Ectodermal cell (in vitro differentiated cells): Measurements from ENCODE around the gene PADI1.

Experiments
- H3K27ac ChIP-seq: 2 replicates; pipeline ENCODE4 v1.7.0; 2013; ENCODE audit warnings: mild to moderate bottlenecking, low read depth, low read length; ENCODE audit not compliant: insufficient read depth, poor library complexity, severe bottlenecking
- H3K27me3 ChIP-seq: 2 replicates; pipeline ENCODE4 v1.7.0; 2013; ENCODE audit warnings: mild to moderate bottlenecking, low read length; ENCODE audit not compliant: insufficient read depth, control insufficient read depth, poor library complexity, severe bottlenecking
- H3K36me3 ChIP-seq: one replicate; pipeline ENCODE4 v1.7.0; 2013; ENCODE audit warnings: low read length; ENCODE audit not compliant: control insufficient read depth, insufficient read depth
- H3K4me1 ChIP-seq: one replicate; pipeline ENCODE4 v1.7.0; 2013; ENCODE audit warnings: low read length; ENCODE audit not compliant: control insufficient read depth, insufficient read depth
- H3K4me3 ChIP-seq: 2 replicates; pipeline ENCODE4 v1.7.0; 2013; ENCODE audit warnings: low read depth, low read length, control low read depth; ENCODE audit not compliant: insufficient read depth
- H3K9me3 ChIP-seq: 2 replicates; pipeline ENCODE4 v1.7.0; 2013; ENCODE audit warnings: mild to moderate bottlenecking, low read length, moderate library complexity; ENCODE audit not compliant: control insufficient read depth
- WGBS, 2 experiments: methylation state at CpG; one replicate each; pipeline ENCODE4 v1.1.7; 2013; ENCODE audit warnings: missing lambda C conversion rate in 2 of 2; 5-methylcytosine and 5-hydroxymethylcytosine counted together

The PADI1 gene

GRCh38 chr1:17208546-17208945 lies 3.6 kb downstream of the PADI1 start:
- Histone ChIP-seq H3K27me3 (no peaks in the 10 kb centered on the region), H3K4me3 (no peak overlapping the region), H3K9me3 (no peaks in the 10 kb centered on the region), H3K36me3 (no peaks in the 10 kb centered on the region), H3K4me1 (peaks cover 18% of the 10 kb centered on the region), H3K27ac (no peak overlapping the region)
- WGBS, 2 experiments = 92 to 93% methylated on average over 3 of the region's 3 CpGs

GRCh38 chr1:17209430-17209829 lies 4.5 kb downstream of the PADI1 start:
- H3K9me3 ChIP-seq = no peaks in the 10 kb centered on the region
- no peaks in the 10 kb centered on the region for H3K27me3 ChIP-seq
- 69 to 80% methylated on average over 4 to 5 of the region's 5 CpGs for WGBS, 2 experiments
- H3K27ac ChIP-seq = no peak overlapping the region
- no peak overlapping the region for H3K4me3 ChIP-seq
- peaks cover 22% of the 10 kb centered on the region for H3K4me1 ChIP-seq
- no peaks in the 10 kb centered on the region for H3K36me3 ChIP-seq

GRCh38 chr1:17210176-17210575 lies 5.2 kb downstream of the PADI1 start:
- WGBS, 2 experiments = 92 to 93% methylated on average over 8 of the region's 8 CpGs
- no peaks in the 10 kb centered on the region for H3K36me3 ChIP-seq
- peaks cover 22% of the 10 kb centered on the region for H3K4me1 ChIP-seq
- no peak overlapping the region for H3K4me3 ChIP-seq
- H3K9me3 ChIP-seq = no peaks in the 10 kb centered on the region
- H3K27me3 ChIP-seq = no peaks in the 10 kb centered on the region
- H3K27ac ChIP-seq = no peak overlapping the region

GRCh38 chr1:17211377-17211776 lies 6.4 kb downstream of the PADI1 start:
- H3K36me3 ChIP-seq = no peaks in the 10 kb centered on the region
- H3K4me1 ChIP-seq = peaks cover 22% of the 10 kb centered on the region
- 92 to 95% methylated on average over 5 of the region's 5 CpGs for WGBS, 2 experiments
- no peak overlapping the region for H3K27ac ChIP-seq
- no peaks in the 10 kb centered on the region for H3K9me3 ChIP-seq
- no peaks in the 10 kb centered on the region for H3K27me3 ChIP-seq
- H3K4me3 ChIP-seq = no peak overlapping the region

- H3K4me1 ChIP-seq = peaks cover 22% of the 10 kb centered on the region
- WGBS, 2 experiments = 81 to 83% methylated on average over 10 of the region's 10 CpGs
- no peaks in the 10 kb centered on the region for H3K27me3 ChIP-seq
These were observed 7.1 kb downstream of the PADI1 start for GRCh38 chr1:17212009-17212408.

GRCh38 chr1:17212487-17213121 lies 7.7 kb downstream of the PADI1 start:
- H3K27ac ChIP-seq = no peak overlapping the region
- WGBS, 2 experiments = 65 to 68% methylated on average over 13 of the region's 13 CpGs

More at GRCh38 chr1:17212009-17212408, 7.1 kb downstream of the PADI1 start:
- H3K27ac ChIP-seq = no peak overlapping the region
- no peaks in the 10 kb centered on the region for H3K36me3 ChIP-seq
- no peaks in the 10 kb centered on the region for H3K9me3 ChIP-seq
- no peak overlapping the region for H3K4me3 ChIP-seq

GRCh38 chr1:17213148-17213781 lies 8.3 kb downstream of the PADI1 start:
- whole genome bisulfite sequencing, 2 experiments = 80 to 82% methylated on average over 13 of the region's 13 CpGs
- no peak overlapping the region for H3K27ac ChIP-seq

More at GRCh38 chr1:17212487-17213121, 7.7 kb downstream of the PADI1 start:
- Histone ChIP-seq H3K4me3 (no peak overlapping the region), H3K4me1 (peaks cover 22% of the 10 kb centered on the region), H3K9me3 (no peaks in the 10 kb centered on the region), H3K27me3 (no peaks in the 10 kb centered on the region), H3K36me3 (no peaks in the 10 kb centered on the region)

GRCh38 chr1:17213782-17214148 lies 8.8 kb downstream of the PADI1 start:
- no peaks in the 10 kb centered on the region for H3K36me3 ChIP-seq
- H3K27me3 ChIP-seq = no peaks in the 10 kb centered on the region
- 89 to 91% methylated on average over 8 to 9 of the region's 9 CpGs for WGBS, 2 experiments
- H3K4me1 ChIP-seq = peaks cover 22% of the 10 kb centered on the region
- H3K4me3 ChIP-seq = no peak overlapping the region
- H3K9me3 ChIP-seq = no peaks in the 10 kb centered on the region
- H3K27ac ChIP-seq = no peak overlapping the region

More at GRCh38 chr1:17213148-17213781, 8.3 kb downstream of the PADI1 start:
- Histone ChIP-seq H3K27me3 (no peaks in the 10 kb centered on the region), H3K4me3 (no peak overlapping the region), H3K36me3 (no peaks in the 10 kb centered on the region), H3K9me3 (no peaks in the 10 kb centered on the region), H3K4me1 (peaks cover 22% of the 10 kb centered on the region)

GRCh38 chr1:17214876-17215544 lies 10.1 kb downstream of the PADI1 start:
- WGBS, 2 experiments = 81 to 82% methylated on average over 5 of the region's 5 CpGs
- Histone ChIP-seq H3K27me3 (no peaks in the 10 kb centered on the region), H3K4me1 (peaks cover 22% of the 10 kb centered on the region), H3K36me3 (no peaks in the 10 kb centered on the region), H3K9me3 (no peaks in the 10 kb centered on the region), H3K4me3 (no peak overlapping the region), H3K27ac (no peak overlapping the region)

GRCh38 chr1:17215545-17215890 lies 10.6 kb downstream of the PADI1 start:
- H3K27ac ChIP-seq = no peak overlapping the region
- no peaks in the 10 kb centered on the region for H3K9me3 ChIP-seq
- H3K4me1 ChIP-seq = peaks cover 22% of the 10 kb centered on the region
- H3K27me3 ChIP-seq = no peaks in the 10 kb centered on the region
- H3K36me3 ChIP-seq = no peaks in the 10 kb centered on the region
- WGBS, 2 experiments = 87 to 89% methylated on average over 6 of the region's 6 CpGs
- no peak overlapping the region for H3K4me3 ChIP-seq
